ENCODE measurements around the gene ENTHD1.

The ENTHD1 gene

DNA sequence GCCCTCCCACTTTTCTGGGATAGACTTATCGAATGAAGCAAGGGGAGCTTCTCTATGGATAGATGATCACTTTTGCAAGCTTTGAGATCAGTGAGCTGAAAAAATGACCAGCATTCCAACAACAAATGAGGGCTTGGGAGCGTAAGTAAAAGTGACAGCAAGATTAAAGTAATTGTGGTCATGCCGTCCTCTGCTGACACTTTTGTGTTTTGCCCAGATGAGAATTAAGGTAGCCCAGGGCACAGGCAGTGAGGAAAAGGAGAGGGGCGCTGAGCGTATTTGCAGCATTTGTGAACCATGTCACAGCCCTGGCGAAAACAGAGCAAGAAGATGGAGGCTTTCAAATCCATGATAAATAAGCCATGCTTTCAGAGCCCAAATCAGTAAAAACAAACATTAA, 42.1 kb upstream of the ENTHD1 start:
- no peaks in the 10 kb centered on the region for H3K9me3 ChIP-seq (ENCODE audit: control insufficient read depth, insufficient read depth, low read length)
- H3K9me2 ChIP-seq (replicated peaks; ENCODE audit: control insufficient read depth, low read length) = no peaks in the 10 kb centered on the region
- no peak overlapping the region for H3K27ac ChIP-seq (ENCODE audit: low read depth, low read length)
- H3K27me3 ChIP-seq (ENCODE audit: control insufficient read depth, low read length) = peaks cover 58% of the 10 kb centered on the region
- H3K4me1 ChIP-seq (ENCODE audit: control insufficient read depth, low read length) = no peaks in the 10 kb centered on the region
- no peaks in the 10 kb centered on the region for H3K79me2 ChIP-seq (ENCODE audit: control insufficient read depth, low read length)
- no peak overlapping the region for H3K4me3 ChIP-seq (ENCODE audit: low read length)
- no peaks in the 10 kb centered on the region for H3K36me3 ChIP-seq (ENCODE audit: control insufficient read depth, low read length)
- no peaks in the 10 kb centered on the region for H3F3A ChIP-seq (ENCODE audit: control insufficient read depth, insufficient read depth)
- H4K20me1 ChIP-seq (ENCODE audit: control insufficient read depth, insufficient read depth, low read depth, low read length) = no peaks in the 10 kb centered on the region
- H3K4me2 ChIP-seq (ENCODE audit: low read length) = no peak overlapping the region
- TF ChIP-seq, protein P1, sequence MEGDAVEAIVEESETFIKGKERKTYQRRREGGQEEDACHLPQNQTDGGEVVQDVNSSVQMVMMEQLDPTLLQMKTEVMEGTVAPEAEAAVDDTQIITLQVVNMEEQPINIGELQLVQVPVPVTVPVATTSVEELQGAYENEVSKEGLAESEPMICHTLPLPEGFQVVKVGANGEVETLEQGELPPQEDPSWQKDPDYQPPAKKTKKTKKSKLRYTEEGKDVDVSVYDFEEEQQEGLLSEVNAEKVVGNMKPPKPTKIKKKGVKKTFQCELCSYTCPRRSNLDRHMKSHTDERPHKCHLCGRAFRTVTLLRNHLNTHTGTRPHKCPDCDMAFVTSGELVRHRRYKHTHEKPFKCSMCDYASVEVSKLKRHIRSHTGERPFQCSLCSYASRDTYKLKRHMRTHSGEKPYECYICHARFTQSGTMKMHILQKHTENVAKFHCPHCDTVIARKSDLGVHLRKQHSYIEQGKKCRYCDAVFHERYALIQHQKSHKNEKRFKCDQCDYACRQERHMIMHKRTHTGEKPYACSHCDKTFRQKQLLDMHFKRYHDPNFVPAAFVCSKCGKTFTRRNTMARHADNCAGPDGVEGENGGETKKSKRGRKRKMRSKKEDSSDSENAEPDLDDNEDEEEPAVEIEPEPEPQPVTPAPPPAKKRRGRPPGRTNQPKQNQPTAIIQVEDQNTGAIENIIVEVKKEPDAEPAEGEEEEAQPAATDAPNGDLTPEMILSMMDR (IDR thresholded peaks at IDR 0.05; ENCODE audit: low read depth, low read length, poor library complexity, severe bottlenecking) = no peak
- no peak for TF ChIP-seq EZH2phosphoT487 (IDR thresholded peaks at IDR 0.05; ENCODE audit: borderline replicate concordance, low read length)

DNA sequence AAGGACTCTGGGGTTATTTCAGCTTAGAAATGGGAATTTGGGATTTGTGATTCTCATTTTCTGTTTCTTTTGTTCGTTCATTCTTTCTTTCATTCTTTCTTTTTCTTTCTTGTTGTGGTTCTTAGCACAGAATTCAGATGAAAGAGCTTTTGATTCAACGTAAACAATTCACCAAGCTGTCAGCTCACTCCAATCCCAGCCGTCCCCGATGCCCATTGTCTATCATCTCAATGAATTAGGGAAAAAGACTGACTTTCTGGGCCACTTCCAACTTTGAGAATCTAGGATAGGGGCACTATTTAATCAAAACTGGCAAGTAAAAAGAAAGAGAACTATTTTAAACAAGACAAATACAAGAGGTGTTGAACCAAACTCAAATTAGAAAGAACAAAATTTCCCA, 41.6 kb upstream of the ENTHD1 start:
- no peak for TF ChIP-seq EZH2phosphoT487 (IDR thresholded peaks at IDR 0.05; ENCODE audit: borderline replicate concordance, low read length)
- TF ChIP-seq, protein P1 (IDR thresholded peaks at IDR 0.05; ENCODE audit: low read depth, low read length, poor library complexity, severe bottlenecking) = no peak
- no peaks in the 10 kb centered on the region for H3K79me2 ChIP-seq (ENCODE audit: control insufficient read depth, low read length)
- no peaks in the 10 kb centered on the region for H3K36me3 ChIP-seq (ENCODE audit: control insufficient read depth, low read length)
- H3K4me1 ChIP-seq (ENCODE audit: control insufficient read depth, low read length) = no peaks in the 10 kb centered on the region
- H3K4me2 ChIP-seq (ENCODE audit: low read length) = no peak overlapping the region
- H3K27ac ChIP-seq (ENCODE audit: low read depth, low read length) = no peak overlapping the region
- no peaks in the 10 kb centered on the region for H4K20me1 ChIP-seq (ENCODE audit: control insufficient read depth, insufficient read depth, low read depth, low read length)
- H3K9me2 ChIP-seq (replicated peaks; ENCODE audit: control insufficient read depth, low read length) = no peaks in the 10 kb centered on the region
- no peak overlapping the region for H3K4me3 ChIP-seq (ENCODE audit: low read length)
- H3K27me3 ChIP-seq (ENCODE audit: control insufficient read depth, low read length) = peaks cover 63% of the 10 kb centered on the region
- no peaks in the 10 kb centered on the region for H3K9me3 ChIP-seq (ENCODE audit: control insufficient read depth, insufficient read depth, low read length)
- H3F3A ChIP-seq (ENCODE audit: control insufficient read depth, insufficient read depth) = no peaks in the 10 kb centered on the region

DNA sequence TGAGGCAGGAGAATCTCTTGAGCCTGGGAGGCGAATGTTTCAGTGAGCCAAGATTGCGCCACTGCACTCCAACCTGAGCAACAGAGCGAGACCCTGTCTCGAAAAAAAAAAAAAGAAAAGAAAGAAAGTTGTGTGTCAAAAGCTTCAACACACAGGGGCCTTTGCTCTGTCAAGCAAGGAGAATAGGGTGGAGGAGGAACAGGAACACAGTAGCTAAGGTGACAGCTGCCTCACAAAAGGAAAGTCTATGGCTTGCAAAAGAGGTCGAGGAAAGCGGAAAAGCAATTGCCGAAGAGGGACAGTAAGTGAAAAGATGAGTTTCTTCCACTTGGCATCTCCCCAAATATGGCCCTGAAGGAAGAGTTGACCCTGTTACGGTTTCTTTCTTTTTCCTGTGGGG, 40.2 kb upstream of the ENTHD1 start:
- H3K4me2 ChIP-seq (ENCODE audit: low read length) = no peak overlapping the region
- H3K79me2 ChIP-seq (ENCODE audit: control insufficient read depth, low read length) = no peaks in the 10 kb centered on the region
- no peaks in the 10 kb centered on the region for H3K36me3 ChIP-seq (ENCODE audit: control insufficient read depth, low read length)
- TF ChIP-seq, protein P1 (IDR thresholded peaks at IDR 0.05; ENCODE audit: low read depth, low read length, poor library complexity, severe bottlenecking) = no peak
- TF ChIP-seq EZH2phosphoT487 (IDR thresholded peaks at IDR 0.05; ENCODE audit: borderline replicate concordance, low read length) = no peak
- peaks cover 73% of the 10 kb centered on the region for H3K27me3 ChIP-seq (ENCODE audit: control insufficient read depth, low read length)
- no peaks in the 10 kb centered on the region for H3F3A ChIP-seq (ENCODE audit: control insufficient read depth, insufficient read depth)
- H4K20me1 ChIP-seq (ENCODE audit: control insufficient read depth, insufficient read depth, low read depth, low read length) = no peaks in the 10 kb centered on the region
- no peak overlapping the region for H3K4me3 ChIP-seq (ENCODE audit: low read length)
- H3K9me3 ChIP-seq (ENCODE audit: control insufficient read depth, insufficient read depth, low read length) = no peaks in the 10 kb centered on the region
- no peaks in the 10 kb centered on the region for H3K4me1 ChIP-seq (ENCODE audit: control insufficient read depth, low read length)
- no peaks in the 10 kb centered on the region for H3K9me2 ChIP-seq (replicated peaks; ENCODE audit: control insufficient read depth, low read length)
- H3K27ac ChIP-seq (ENCODE audit: low read depth, low read length) = no peak overlapping the region

Data from DOHH2 (cell line).